SK-N-MC (cell line): ENCODE results near the gene EXOSC10.

Experiments
- EZH2 ChIP-seq: fragments of 200-600 bp; sonication (generic); IDR thresholded peaks from one replicate; pipeline ENCODE4 v1.6.1; 2017; ENCODE audit warnings: antibody characterized with exemption
- POLR2AphosphoS5 ChIP-seq: IDR thresholded peaks from 2 replicates; pipeline ENCODE4 v1.6.1; 2012; ENCODE audit warnings: mild to moderate bottlenecking, low read depth, low read length, borderline replicate concordance

- no peak for TF ChIP-seq POLR2AphosphoS5
- no peak for TF ChIP-seq EZH2
Observed at GRCh38 chr1:11109047-11109760, 9.5 kb upstream of the EXOSC10 start.
